ENCODE measurements around the gene CDH2.

Gene CDH2

DNA sequence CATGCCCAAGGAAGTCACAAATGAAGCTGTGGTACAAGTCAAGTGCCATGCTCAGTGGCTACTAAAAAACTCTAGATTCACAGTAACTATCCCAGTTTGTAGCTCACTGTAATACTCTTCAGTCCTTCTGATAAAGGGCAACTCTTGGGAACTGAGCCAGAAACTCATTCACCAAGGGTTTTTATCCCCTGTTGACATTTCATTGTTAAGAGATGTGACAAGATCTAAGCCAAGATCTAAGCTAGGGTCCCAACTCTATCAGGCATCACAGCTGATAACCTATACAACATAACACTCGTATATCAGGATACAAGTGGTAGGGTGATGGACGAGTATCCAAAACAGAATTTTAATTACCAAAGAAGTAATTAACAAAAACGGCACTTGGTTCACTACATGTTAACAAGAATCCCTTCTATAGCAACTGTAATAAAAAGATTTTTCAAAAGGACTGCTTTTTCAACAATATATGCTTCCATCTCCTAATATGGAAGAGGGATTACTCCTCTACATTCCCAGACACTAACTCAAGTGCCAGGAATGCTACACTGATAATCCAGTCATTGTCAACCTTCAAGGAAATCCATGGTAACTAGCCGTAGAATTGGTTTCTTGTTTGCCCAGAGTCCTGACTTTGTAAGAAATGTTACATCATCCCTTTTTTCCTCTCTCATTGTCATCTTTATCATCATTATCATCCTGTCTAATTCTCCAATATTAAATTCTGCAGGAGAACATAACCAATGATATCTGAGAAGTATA, 111.7 kb downstream of the CDH2 start:
- no peak for TF ChIP-seq CTCF (conservative IDR thresholded peaks at IDR 0.05; ENCODE audit: low read length)
- peak; percentile 95 for DNase-seq (ENCODE audit: low read depth)
- no peak overlapping the region for H3K4me3 ChIP-seq (ENCODE audit: low read length)

DNA sequence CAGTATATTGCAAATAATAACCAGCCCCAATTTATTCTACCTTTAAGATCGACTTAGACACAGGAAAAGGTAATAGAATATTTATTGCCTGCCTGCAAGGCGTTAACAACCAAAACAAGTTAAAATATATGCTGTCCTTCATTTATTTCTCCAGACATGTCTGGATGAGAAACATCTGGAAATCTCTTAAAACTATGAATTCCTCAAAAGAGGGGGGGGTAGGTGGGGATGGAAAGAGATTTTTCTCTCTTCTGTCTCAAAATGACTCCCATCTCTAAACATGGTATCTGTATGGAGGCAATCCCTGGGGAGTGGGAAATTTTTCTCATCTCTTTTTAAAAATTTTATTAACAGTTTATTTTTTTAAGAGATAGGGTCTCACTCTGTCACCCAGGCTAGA, 113.0 kb downstream of the CDH2 start:
- no peak for TF ChIP-seq CTCF (conservative IDR thresholded peaks at IDR 0.05; ENCODE audit: low read length)
- peak; percentile 50 for DNase-seq (ENCODE audit: low read depth)
- H3K4me3 ChIP-seq (ENCODE audit: low read length) = no peak overlapping the region

- no peak for TF ChIP-seq CTCF (conservative IDR thresholded peaks at IDR 0.05; ENCODE audit: low read length)
- H3K4me3 ChIP-seq (ENCODE audit: low read length) = no peak overlapping the region
- peak; percentile 72 for DNase-seq (ENCODE audit: low read depth)
Observed at GRCh38 chr18:28063271-28063761, 113.6 kb downstream of the CDH2 start.

DNA sequence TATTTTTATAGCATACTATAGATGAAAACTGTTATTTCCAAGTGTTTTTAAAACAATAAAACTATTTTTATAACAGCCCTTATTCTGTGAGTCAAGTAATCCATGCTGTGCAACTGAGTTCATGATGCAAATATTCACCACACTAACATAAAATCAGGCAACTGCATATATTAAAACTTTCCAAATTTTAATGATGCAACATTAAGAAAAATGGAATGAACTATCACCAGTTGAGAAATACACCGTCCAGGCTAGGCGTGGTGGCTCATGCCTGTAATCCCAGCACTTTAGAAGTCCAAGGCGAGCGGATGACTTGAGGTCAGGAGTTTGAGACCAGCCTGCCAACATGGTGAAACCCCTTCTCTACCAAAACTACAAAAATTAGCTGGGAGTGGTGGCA, 114.5 kb downstream of the CDH2 start:
- no peak overlapping the region for H3K4me3 ChIP-seq (ENCODE audit: low read length)
- peak; percentile 84 for DNase-seq (ENCODE audit: low read depth)
- no peak for TF ChIP-seq CTCF (conservative IDR thresholded peaks at IDR 0.05; ENCODE audit: low read length)

GRCh38 chr18:28059861-28060260, 117.1 kb downstream of the CDH2 start:
- TF ChIP-seq CTCF (conservative IDR thresholded peaks at IDR 0.05; ENCODE audit: low read length) = no peak
- H3K4me3 ChIP-seq (ENCODE audit: low read length) = no peak overlapping the region
- peak; percentile 48 for DNase-seq (ENCODE audit: low read depth)

- H3K4me3 ChIP-seq (ENCODE audit: low read length) = no peak overlapping the region
- no peak for TF ChIP-seq CTCF (conservative IDR thresholded peaks at IDR 0.05; ENCODE audit: low read length)
- DNase-seq (ENCODE audit: low read depth) = no peak
Observed at GRCh38 chr18:28050545-28050944, 126.4 kb downstream of the CDH2 start.

GRCh38 chr18:28048612-28049011, 128.3 kb downstream of the CDH2 start:
- no peak for TF ChIP-seq CTCF (conservative IDR thresholded peaks at IDR 0.05; ENCODE audit: low read length)
- no peak for DNase-seq (ENCODE audit: low read depth)
- no peak overlapping the region for H3K4me3 ChIP-seq (ENCODE audit: low read length)
